IMR-90 (cell line): ENCODE measurements around the gene BCAP31. TPM values are rescaled to one million over a fixed set of nuclear protein-coding genes. Genes with fewer than 3 reads are reported as not detected.

Experiments
- ATAC-seq: fragments of 200-7000 bp; cut with Tn5 transposase; 2 replicates; pipeline ENCODE4 v1.9.1; 2020; ENCODE audit warnings: low read depth, mild to moderate bottlenecking, moderate library complexity
- BruUV-seq: library from RNA; stranded (reverse); fragments of 400-500 nt; replicated peaks from 2 replicates; lab custom pipeline; 2021; lab: Mats Ljungman, UMichigan
- CTCF ChIA-PET: fragments of 300-600 bp; formaldehyde crosslinking; extraction: SDS; loops from one replicate; lab custom pipeline; 2021; ENCODE audit warnings: antibody characterized with exemption; lab: Yijun Ruan, JAX
- POLR2A ChIA-PET: fragments of 300-600 bp; sonication (Branson Sonifier 250); formaldehyde crosslinking; loops from one replicate; lab custom pipeline; 2022; ENCODE audit warnings: antibody characterized with exemption; ENCODE audit not compliant: unreplicated experiment; lab: Charles Lee
- DNase-seq: peaks from one replicate; pipeline ENCODE4 v3.0.0; 2013
- H2AFZ ChIP-seq: replicated peaks from 2 replicates; pipeline ENCODE3; 2013; ENCODE audit warnings: low read length, mild to moderate bottlenecking; ENCODE audit not compliant: poor library complexity
- H2AK5ac ChIP-seq: 2 replicates; pipeline ENCODE4 v1.6.1; 2013; ENCODE audit warnings: low read depth, low read length, inconsistent platforms
- H2AK9ac ChIP-seq: replicated peaks from 2 replicates; pipeline ENCODE3; 2013; ENCODE audit warnings: mild to moderate bottlenecking, low read depth, low read length, moderate library complexity; ENCODE audit not compliant: poor library complexity
- H2BK120ac ChIP-seq: 2 replicates; pipeline ENCODE4 v1.6.1; 2013; ENCODE audit warnings: low read depth, low read length, inconsistent platforms
- H2BK15ac ChIP-seq: 3 replicates; pipeline ENCODE4 v1.6.1; 2013; ENCODE audit warnings: low read depth, low read length, inconsistent platforms
- H2BK20ac ChIP-seq: 2 replicates; pipeline ENCODE4 v1.6.1; 2013; ENCODE audit warnings: low read depth, mild to moderate bottlenecking, inconsistent platforms, low read length, moderate library complexity
- H2BK5ac ChIP-seq: 2 replicates; pipeline ENCODE4 v1.6.1; 2013; ENCODE audit warnings: mild to moderate bottlenecking, low read depth, low read length, inconsistent platforms; ENCODE audit not compliant: poor library complexity, severe bottlenecking
- H3K14ac ChIP-seq: replicated peaks from 2 replicates; pipeline ENCODE4 v1.6.1; 2013; ENCODE audit warnings: low read depth, low read length, inconsistent platforms
- H3K18ac ChIP-seq: 2 replicates; pipeline ENCODE4 v1.6.1; 2013; ENCODE audit warnings: low read depth, low read length, control low read depth
- H3K23ac ChIP-seq: 2 replicates; pipeline ENCODE4 v1.6.1; 2013; ENCODE audit warnings: low read depth, low read length, inconsistent platforms
- H3K27ac ChIP-seq: 2 replicates; pipeline ENCODE4 v1.5.1; 2013; ENCODE audit warnings: mild to moderate bottlenecking, control low read depth, low read length; ENCODE audit not compliant: insufficient read depth
- H3K27me3 ChIP-seq: 2 replicates; pipeline ENCODE4 v1.6.1; 2013; ENCODE audit warnings: low read length; ENCODE audit not compliant: control insufficient read depth, insufficient read depth
- H3K36me3 ChIP-seq: 2 replicates; pipeline ENCODE4 v1.6.1; 2013; ENCODE audit warnings: low read length, mixed read lengths; ENCODE audit not compliant: control insufficient read depth, insufficient read depth
- H3K4ac ChIP-seq: 2 replicates; pipeline ENCODE4 v1.6.1; 2013; ENCODE audit warnings: low read depth, low read length, inconsistent platforms
- H3K4me1 ChIP-seq: 2 replicates; pipeline ENCODE4 v1.6.1; 2013; ENCODE audit warnings: low read length, mixed read lengths; ENCODE audit not compliant: control insufficient read depth, insufficient read depth
- H3K4me2 ChIP-seq: 2 replicates; pipeline ENCODE4 v1.6.1; 2013; ENCODE audit warnings: low read depth, mild to moderate bottlenecking, control low read depth, low read length, moderate library complexity
- H3K4me3 ChIP-seq: 2 replicates; pipeline ENCODE4 v1.5.1; 2013; ENCODE audit warnings: low read depth, mild to moderate bottlenecking, control low read depth, low read length, moderate library complexity; ENCODE audit not compliant: insufficient read depth
- H3K56ac ChIP-seq: 2 replicates; pipeline ENCODE4 v1.6.1; 2013; ENCODE audit warnings: low read length, inconsistent platforms; ENCODE audit not compliant: insufficient read depth; ENCODE audit errors: extremely low read depth
- H3K79me1 ChIP-seq, 2 experiments: 2 replicates each; pipeline ENCODE4 v1.6.1; 2013; ENCODE audit warnings: low read length in 2 of 2, inconsistent platforms in 1 of 2, low read depth in 1 of 2
- H3K9ac ChIP-seq: 2 replicates; pipeline ENCODE4 v1.6.1; 2013; ENCODE audit warnings: low read depth, low read length, control low read depth
- H3K9me1 ChIP-seq: 2 replicates; pipeline ENCODE4 v1.6.1; 2013; ENCODE audit warnings: low read length, inconsistent platforms; ENCODE audit not compliant: insufficient read depth
- H3K9me3 ChIP-seq: 2 replicates; pipeline ENCODE4 v1.6.1; 2013; ENCODE audit warnings: low read length; ENCODE audit not compliant: control insufficient read depth, insufficient read depth
- H4K20me1 ChIP-seq: 2 replicates; pipeline ENCODE4 v1.6.1; 2013; ENCODE audit warnings: low read length, inconsistent platforms; ENCODE audit not compliant: insufficient read depth
- H4K5ac ChIP-seq: 2 replicates; pipeline ENCODE4 v1.6.1; 2013; ENCODE audit warnings: mild to moderate bottlenecking, low read depth, low read length, control low read depth
- H4K8ac ChIP-seq, 2 experiments: 2 replicates each; pipeline ENCODE4 v1.6.1; 2013; ENCODE audit warnings: low read depth in 2 of 2, low read length in 2 of 2, control low read depth in 1 of 2, inconsistent platforms in 1 of 2
- H4K91ac ChIP-seq: 2 replicates; pipeline ENCODE4 v1.6.1; 2013; ENCODE audit warnings: low read depth, low read length, inconsistent platforms; ENCODE audit not compliant: insufficient read depth
- CHD1 ChIP-seq: IDR thresholded peaks from 2 replicates; pipeline ENCODE4 v1.6.1; 2012; ENCODE audit warnings: low read depth, low read length, improper control_type of control experiment
- FOS ChIP-seq: fragments of 150-350 bp; IDR thresholded peaks from 2 replicates; pipeline ENCODE4 v1.6.1; 2016; ENCODE audit warnings: low read depth, low read length
- MAFK ChIP-seq: IDR thresholded peaks from 2 replicates; pipeline ENCODE4 v1.6.1; 2012; ENCODE audit warnings: low read depth, low read length, improper control_type of control experiment
- RFX5 ChIP-seq: IDR thresholded peaks from 2 replicates; pipeline ENCODE4 v1.8.0; 2012; ENCODE audit warnings: low read depth, mild to moderate bottlenecking, low read length, moderate library complexity
- SMC3 ChIP-seq: fragments of 150-350 bp; IDR thresholded peaks from 2 replicates; pipeline ENCODE4 v1.6.1; 2016; ENCODE audit warnings: low read depth, mild to moderate bottlenecking, antibody characterized with exemption, low read length, moderate library complexity
- WGBS, 2 experiments: methylation state at CpG; one replicate each; pipeline versions ENCODE4 v1.1.5 to v1.1.7; 2013; ENCODE audit warnings: missing lambda C conversion rate in 2 of 2; ENCODE audit not compliant: insufficient read length in 1 of 2; ENCODE audit errors: extremely low coverage in 2 of 2; 5-methylcytosine and 5-hydroxymethylcytosine counted together
- dilution Hi-C: fragments of 300-500 bp; cut with HindIII; formaldehyde crosslinking; loops from one replicate; pipeline ENCODE4 v1.14.3; 2018; ENCODE audit warnings: low sequenced_read_pairs; ENCODE audit not compliant: unreplicated experiment
- in situ Hi-C: fragments of 300-500 bp; cut with MboI; formaldehyde crosslinking; loops from 3 replicates; pipeline ENCODE4 v1.14.3; 2019; ENCODE audit warnings: low sequenced_read_pairs, inconsistent platforms, mixed read lengths
- intact Hi-C: fragments of 100-400 bp; cut with micrococcal nuclease; formaldehyde crosslinking; loops from 2 replicates; pipeline ENCODE4 v1.10.0; 2022
- polyA plus RNA-seq, 3 experiments: library from polyadenylated mRNA; depleted of rRNA; stranded (reverse); fragments of >200 nt; gene quantifications; 2 replicates each; pipeline ENCODE4 v1.2.3, GENCODE V29; 2012; ENCODE audit warnings: low replicate concordance in 1 of 3
- total RNA-seq: library from RNA; depleted of rRNA; stranded (reverse); fragments of >200 nt; gene quantifications from 2 replicates; pipeline ENCODE4 v1.2.3, GENCODE V29; 2012
- TF ChIP-seq, protein P1 (sequence below): fragments of 150-350 bp; IDR thresholded peaks from 2 replicates; pipeline ENCODE4 v1.6.1; 2017; ENCODE audit warnings: mild to moderate bottlenecking, antibody characterized with exemption, low read length, low read depth

The BCAP31 gene
- total and polyA plus RNA-seq, 2 of the 4 experiments (the other 2 are of a cell fraction): 125 to 244 TPM

DNA sequence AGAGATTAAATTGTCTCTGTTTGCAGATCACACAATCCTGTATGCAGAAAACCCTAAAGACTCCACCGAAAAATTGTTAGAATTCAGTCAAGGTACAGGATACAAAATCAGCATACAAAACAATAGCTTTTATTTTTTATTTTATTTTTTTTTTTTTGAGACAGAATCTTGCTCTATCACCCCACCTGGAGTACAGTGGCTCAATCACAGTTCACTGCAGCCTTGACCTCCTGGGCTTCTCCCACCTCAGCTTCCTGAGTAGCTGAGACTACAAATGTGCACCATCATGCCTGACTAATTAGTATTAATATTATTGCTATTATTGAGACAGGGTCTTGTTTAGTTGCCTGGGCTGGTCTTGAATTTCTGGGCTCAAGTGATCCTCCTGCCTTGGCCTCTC is 30.9 kb upstream of the BCAP31 start:
- ChIA-PET CTCF (interaction anchor here (1.4 kb wide), 1 partner anchor 9 kb away, joined by 3 read pairs; the partner anchor contains the start of gene PLXNB3), POLR2A (no interaction called here)
- no peak overlapping the region for H3K14ac ChIP-seq
- H3K9me3 ChIP-seq: peaks cover 3% of the 10 kb centered on the region; the same call in 1 of the 2 replicates
- H4K8ac ChIP-seq: no peak overlapping the region
- in situ Hi-C loops: no loop called here
- no peak overlapping the region for H3K4me2 ChIP-seq
- no peak overlapping the region for H4K91ac ChIP-seq
- H3K56ac ChIP-seq: no peak overlapping the region
- H3K23ac ChIP-seq: no peak overlapping the region
- no peak overlapping the region for H3K4me3 ChIP-seq
- H2AK9ac ChIP-seq: no peak overlapping the region
- no peaks in the 10 kb centered on the region for H4K20me1 ChIP-seq
- no peaks in the 10 kb centered on the region for H3K79me1 ChIP-seq
- TF ChIP-seq CHD1: no peak
- no peak for TF ChIP-seq RFX5
- no peak for TF ChIP-seq SMC3
- TF ChIP-seq, protein P1, sequence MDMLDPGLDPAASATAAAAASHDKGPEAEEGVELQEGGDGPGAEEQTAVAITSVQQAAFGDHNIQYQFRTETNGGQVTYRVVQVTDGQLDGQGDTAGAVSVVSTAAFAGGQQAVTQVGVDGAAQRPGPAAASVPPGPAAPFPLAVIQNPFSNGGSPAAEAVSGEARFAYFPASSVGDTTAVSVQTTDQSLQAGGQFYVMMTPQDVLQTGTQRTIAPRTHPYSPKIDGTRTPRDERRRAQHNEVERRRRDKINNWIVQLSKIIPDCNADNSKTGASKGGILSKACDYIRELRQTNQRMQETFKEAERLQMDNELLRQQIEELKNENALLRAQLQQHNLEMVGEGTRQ: no peak
- no peak for TF ChIP-seq MAFK
- TF ChIP-seq FOS: no peak
- BruUV-seq: no TSS peak
- no peak overlapping the region for H3K27ac ChIP-seq
- peaks cover 2% of the 10 kb centered on the region; the same call in 1 of the 2 replicates for H3K27me3 ChIP-seq
- H2BK5ac ChIP-seq: no peak overlapping the region
- intact Hi-C loops: no loop called here
- no peaks in the 10 kb centered on the region for H3K36me3 ChIP-seq
- dilution Hi-C loops: no loop called here
- H3K9ac ChIP-seq: no peak overlapping the region
- no CpG with 5 or more reads among the region's 1 CpG for WGBS, 2 experiments
- H2BK15ac ChIP-seq: no peak overlapping the region
- ATAC-seq (no peak), DNase-seq (no peak)
- H3K4ac ChIP-seq: no peak overlapping the region
- no peak overlapping the region for H2BK20ac ChIP-seq
- no peak overlapping the region for H2BK120ac ChIP-seq
- no peak overlapping the region for H2AK5ac ChIP-seq
- H3K4me1 ChIP-seq: no peaks in the 10 kb centered on the region
- H2AFZ ChIP-seq: no peak overlapping the region
- no peak overlapping the region for H3K18ac ChIP-seq
- H3K9me1 ChIP-seq: no peaks in the 10 kb centered on the region
- H4K5ac ChIP-seq: no peak overlapping the region
